Measurements from ENCODE around the gene HIBCH. TPM values are rescaled to one million over a fixed set of nuclear protein-coding genes. Genes with fewer than 3 reads are reported as not detected.

The HIBCH gene
- total RNA-seq, 3 donors from 2014 or later (not counting 1 experiment from before 2014, with no cell fraction given): 19.3 to 31.4 (median 21.6) TPM

GRCh38 chr2:190180313-190181122 is 139.1 kb downstream of the HIBCH start:
- DNase-seq (peak; percentile 7 to 17), ATAC-seq (peak; percentile 52 to 70 (median 60))
- TF ChIP-seq, protein P1, sequence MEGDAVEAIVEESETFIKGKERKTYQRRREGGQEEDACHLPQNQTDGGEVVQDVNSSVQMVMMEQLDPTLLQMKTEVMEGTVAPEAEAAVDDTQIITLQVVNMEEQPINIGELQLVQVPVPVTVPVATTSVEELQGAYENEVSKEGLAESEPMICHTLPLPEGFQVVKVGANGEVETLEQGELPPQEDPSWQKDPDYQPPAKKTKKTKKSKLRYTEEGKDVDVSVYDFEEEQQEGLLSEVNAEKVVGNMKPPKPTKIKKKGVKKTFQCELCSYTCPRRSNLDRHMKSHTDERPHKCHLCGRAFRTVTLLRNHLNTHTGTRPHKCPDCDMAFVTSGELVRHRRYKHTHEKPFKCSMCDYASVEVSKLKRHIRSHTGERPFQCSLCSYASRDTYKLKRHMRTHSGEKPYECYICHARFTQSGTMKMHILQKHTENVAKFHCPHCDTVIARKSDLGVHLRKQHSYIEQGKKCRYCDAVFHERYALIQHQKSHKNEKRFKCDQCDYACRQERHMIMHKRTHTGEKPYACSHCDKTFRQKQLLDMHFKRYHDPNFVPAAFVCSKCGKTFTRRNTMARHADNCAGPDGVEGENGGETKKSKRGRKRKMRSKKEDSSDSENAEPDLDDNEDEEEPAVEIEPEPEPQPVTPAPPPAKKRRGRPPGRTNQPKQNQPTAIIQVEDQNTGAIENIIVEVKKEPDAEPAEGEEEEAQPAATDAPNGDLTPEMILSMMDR (IDR thresholded peaks at IDR 0.05): peak; percentile 9
- H3K27ac Mint-ChIP-seq: no peak overlapping the region
- peaks cover 11 to 17% of the 10 kb centered on the region in 2 donors for H3K4me1 Mint-ChIP-seq
- H3K4me3 Mint-ChIP-seq: peak overlapping the region; percentile 84
- Histone ChIP-seq H3K27me3 (ENCODE audit: control insufficient read depth, insufficient read depth, low read length) (peaks cover 9% of the 10 kb centered on the region), H3K4me1 (ENCODE audit: control insufficient read depth, insufficient read depth, low read length) (peaks cover 9% of the 10 kb centered on the region), H3K36me3 (ENCODE audit: control insufficient read depth, insufficient read depth, low read length) (no peaks in the 10 kb centered on the region), H3K4me3 (ENCODE audit: low read length) (peak overlapping the region; percentile 20), H3K27ac (ENCODE audit: low read length) (no peak overlapping the region), H3K9me3 (ENCODE audit: control insufficient read depth, insufficient read depth, low read length) (no peaks in the 10 kb centered on the region)
- peaks cover 0 to 24% of the 10 kb centered on the region in 2 donors for H3K27me3 Mint-ChIP-seq (ENCODE audit: low read depth in 2 of 2)
- H3K36me3 Mint-ChIP-seq: no peaks in the 10 kb centered on the region
- no peaks in the 10 kb centered on the region for H3K9me3 Mint-ChIP-seq
- intact Hi-C loops (cut with micrococcal nuclease): no loop called here
- WGBS (ENCODE audit: insufficient coverage): under 1% methylated on average over 82 of the region's 82 CpGs

DNA sequence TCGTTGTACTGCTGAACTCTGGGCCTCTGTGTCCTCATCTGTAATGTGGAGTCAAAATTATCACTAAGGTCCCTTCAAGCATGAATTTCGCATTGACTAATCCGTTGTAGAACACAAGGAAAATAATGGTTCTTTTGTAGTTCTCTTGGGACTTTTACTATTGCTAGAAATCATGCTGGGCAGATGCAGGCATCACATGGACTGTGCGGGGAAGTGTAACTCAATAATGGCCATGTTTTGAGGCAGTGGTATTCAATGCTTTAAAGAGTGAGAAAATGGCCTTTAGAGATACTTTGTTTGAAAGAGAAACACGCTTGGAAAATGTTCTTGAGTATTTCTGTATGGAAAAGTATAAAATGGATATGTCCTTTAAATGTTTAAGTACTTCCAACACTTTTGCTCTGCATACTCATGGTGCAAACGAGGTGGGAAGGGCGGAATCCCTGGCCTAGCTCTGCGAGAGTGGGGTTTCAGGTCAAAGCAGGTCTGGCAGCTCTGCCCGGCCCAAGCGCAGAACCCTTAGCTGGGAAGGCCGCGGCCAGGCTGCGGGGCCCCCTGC is 139.8 kb downstream of the HIBCH start:
- Mint-ChIP-seq H3K4me1 (peaks cover 11 to 17% of the 10 kb centered on the region in 2 donors), H3K27me3 (ENCODE audit: low read depth in 2 of 2) (peaks cover 0 to 27% of the 10 kb centered on the region in 2 donors), H3K36me3 (no peaks in the 10 kb centered on the region), H3K9me3 (no peaks in the 10 kb centered on the region), H3K27ac (no peak overlapping the region), H3K4me3 (peak overlapping the region; percentile 84)
- Histone ChIP-seq H3K27ac (ENCODE audit: low read length) (no peak overlapping the region), H3K4me3 (ENCODE audit: low read length) (peak overlapping the region; percentile 20), H3K36me3 (ENCODE audit: control insufficient read depth, insufficient read depth, low read length) (no peaks in the 10 kb centered on the region), H3K27me3 (ENCODE audit: control insufficient read depth, insufficient read depth, low read length) (peaks cover 9% of the 10 kb centered on the region), H3K4me1 (ENCODE audit: control insufficient read depth, insufficient read depth, low read length) (peaks cover 9% of the 10 kb centered on the region), H3K9me3 (ENCODE audit: control insufficient read depth, insufficient read depth, low read length) (no peaks in the 10 kb centered on the region)
- TF ChIP-seq, protein P1 (IDR thresholded peaks at IDR 0.05): no peak
- intact Hi-C loops (cut with micrococcal nuclease): no loop called here
- ATAC-seq (no peak), DNase-seq (no peak)
- WGBS (ENCODE audit: insufficient coverage): 42% methylated on average over 13 of the region's 13 CpGs

- WGBS (ENCODE audit: insufficient coverage): 95% methylated on average over 11 of the region's 11 CpGs
- Histone ChIP-seq H3K4me3 (ENCODE audit: low read length) (no peak overlapping the region), H3K9me3 (ENCODE audit: control insufficient read depth, insufficient read depth, low read length) (no peaks in the 10 kb centered on the region), H3K27me3 (ENCODE audit: control insufficient read depth, insufficient read depth, low read length) (peaks cover 9% of the 10 kb centered on the region), H3K36me3 (ENCODE audit: control insufficient read depth, insufficient read depth, low read length) (no peaks in the 10 kb centered on the region), H3K27ac (ENCODE audit: low read length) (no peak overlapping the region), H3K4me1 (ENCODE audit: control insufficient read depth, insufficient read depth, low read length) (peaks cover 9% of the 10 kb centered on the region)
- H3K27ac Mint-ChIP-seq: no peak overlapping the region
- intact Hi-C loops (cut with micrococcal nuclease): no loop called here
- H3K4me3 Mint-ChIP-seq: no peak overlapping the region
- peaks cover 0 to 27% of the 10 kb centered on the region in 2 donors for H3K27me3 Mint-ChIP-seq (ENCODE audit: low read depth in 2 of 2)
- no peak for DNase-seq
- no peaks in the 10 kb centered on the region for H3K9me3 Mint-ChIP-seq
- TF ChIP-seq, protein P1 (IDR thresholded peaks at IDR 0.05): no peak
- no peak for ATAC-seq
- H3K4me1 Mint-ChIP-seq: peaks cover 11 to 17% of the 10 kb centered on the region in 2 donors
- H3K36me3 Mint-ChIP-seq: no peaks in the 10 kb centered on the region
Measured at GRCh38 chr2:190178066-190178722, 141.4 kb downstream of the HIBCH start.
